Left ventricle myocardium inferior (tissue), 1 donor: Measurements from ENCODE around the gene TARS3. TPM values are rescaled to one million over a fixed set of nuclear protein-coding genes. Genes with fewer than 3 reads are reported as not detected.

Experiments
- DNase-seq: peaks from one replicate; pipeline ENCODE4 v3.0.0-alpha.2; 2020
- H3K27ac ChIP-seq: fragments of 200-600 bp; replicated peaks from 2 replicates; pipeline ENCODE4 v1.8.0; 2021
- H3K27me3 ChIP-seq: fragments of 200-600 bp; 2 replicates; pipeline ENCODE4 v1.8.0; 2021; ENCODE audit warnings: low read depth
- H3K36me3 ChIP-seq: fragments of 200-600 bp; 2 replicates; pipeline ENCODE4 v1.8.0; 2021
- H3K4me1 ChIP-seq: fragments of 200-600 bp; 2 replicates; pipeline ENCODE4 v1.8.0; 2021
- H3K4me3 ChIP-seq: fragments of 200-600 bp; 2 replicates; pipeline ENCODE4 v1.8.0; 2021; ENCODE audit warnings: mild to moderate bottlenecking, moderate library complexity
- H3K9me3 ChIP-seq: fragments of 200-600 bp; replicated peaks from 2 replicates; pipeline ENCODE4 v1.8.0; 2021
- intact Hi-C: fragments of 100-400 bp; cut with micrococcal nuclease; formaldehyde crosslinking; loops from one replicate; pipeline ENCODE4 v1.11.0; 2022
- total RNA-seq: library from RNA; stranded (reverse); fragmentation: NEBNext Ultra II Directional; extraction: Animal tissue kit (Norgen Biotek cat#: 25700); gene quantifications from one replicate; pipeline ENCODE4 v1.2.1, GENCODE V29; 2021
- TF ChIP-seq, protein P1 (sequence below): fragments of 200-600 bp; IDR thresholded peaks from 2 replicates; pipeline ENCODE4 v1.8.0; 2021; ENCODE audit warnings: antibody characterized with exemption, mild to moderate bottlenecking, borderline replicate concordance
- donor health status: DM: no; HTN: yes; CAD: no; lungs with severe emphysema.

TARS3 gene
- total RNA-seq, 1 donor from 2014 or later, result 36.2 TPM

DNA sequence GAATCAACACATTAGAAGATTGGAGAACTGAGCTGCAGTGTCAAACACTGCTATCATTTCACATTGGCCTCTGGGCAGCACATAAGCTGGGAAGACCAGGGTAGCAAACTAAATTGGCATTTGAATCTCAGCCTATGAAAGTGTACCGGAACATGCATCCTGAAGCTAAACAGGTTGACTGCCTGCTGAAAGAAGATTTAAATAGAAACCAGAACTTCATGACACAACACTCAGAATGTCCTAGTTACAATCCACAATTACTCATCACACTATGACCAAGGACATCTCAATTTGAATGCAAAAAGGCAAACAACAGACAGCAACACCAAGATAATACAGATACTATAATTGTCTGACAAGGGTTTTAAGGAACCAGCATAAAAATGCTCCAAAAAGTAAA, 98.3 kb downstream of the TARS3 start:
- H3K4me1 ChIP-seq, result peaks cover 16% of the 10 kb centered on the region
- no peaks in the 10 kb centered on the region for H3K36me3 ChIP-seq
- H3K27ac ChIP-seq, result peak overlapping the region; percentile 78
- intact Hi-C loops, result no loop called here
- TF ChIP-seq, protein P1, sequence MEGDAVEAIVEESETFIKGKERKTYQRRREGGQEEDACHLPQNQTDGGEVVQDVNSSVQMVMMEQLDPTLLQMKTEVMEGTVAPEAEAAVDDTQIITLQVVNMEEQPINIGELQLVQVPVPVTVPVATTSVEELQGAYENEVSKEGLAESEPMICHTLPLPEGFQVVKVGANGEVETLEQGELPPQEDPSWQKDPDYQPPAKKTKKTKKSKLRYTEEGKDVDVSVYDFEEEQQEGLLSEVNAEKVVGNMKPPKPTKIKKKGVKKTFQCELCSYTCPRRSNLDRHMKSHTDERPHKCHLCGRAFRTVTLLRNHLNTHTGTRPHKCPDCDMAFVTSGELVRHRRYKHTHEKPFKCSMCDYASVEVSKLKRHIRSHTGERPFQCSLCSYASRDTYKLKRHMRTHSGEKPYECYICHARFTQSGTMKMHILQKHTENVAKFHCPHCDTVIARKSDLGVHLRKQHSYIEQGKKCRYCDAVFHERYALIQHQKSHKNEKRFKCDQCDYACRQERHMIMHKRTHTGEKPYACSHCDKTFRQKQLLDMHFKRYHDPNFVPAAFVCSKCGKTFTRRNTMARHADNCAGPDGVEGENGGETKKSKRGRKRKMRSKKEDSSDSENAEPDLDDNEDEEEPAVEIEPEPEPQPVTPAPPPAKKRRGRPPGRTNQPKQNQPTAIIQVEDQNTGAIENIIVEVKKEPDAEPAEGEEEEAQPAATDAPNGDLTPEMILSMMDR, result no peak
- H3K27me3 ChIP-seq, result no peaks in the 10 kb centered on the region
- H3K4me3 ChIP-seq, result no peak overlapping the region
- H3K9me3 ChIP-seq, result peaks cover 7% of the 10 kb centered on the region
- no peak for DNase-seq

DNA sequence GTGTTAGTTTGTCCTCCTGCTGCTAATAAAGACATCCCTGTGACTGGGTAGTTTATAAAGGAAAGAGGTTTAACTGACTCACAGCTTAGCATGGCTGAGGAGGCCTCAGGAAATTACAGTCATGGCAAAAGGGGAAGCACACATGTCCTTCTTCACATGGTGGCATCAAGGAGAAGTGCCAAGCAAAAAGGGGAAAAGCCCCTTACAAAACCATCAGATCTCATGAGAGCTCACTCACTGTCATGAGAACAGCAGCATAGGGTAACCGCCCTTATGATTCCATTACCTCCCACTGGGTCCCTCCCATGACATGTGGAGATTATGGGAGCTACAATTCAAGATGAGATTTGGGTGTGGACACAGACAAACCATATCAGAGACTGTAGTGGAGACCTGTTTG, 99.1 kb downstream of the TARS3 start:
- peak overlapping the region; percentile 78 for H3K27ac ChIP-seq
- no peaks in the 10 kb centered on the region for H3K27me3 ChIP-seq
- TF ChIP-seq, protein P1, result no peak
- no peak overlapping the region for H3K4me3 ChIP-seq
- peaks cover 7% of the 10 kb centered on the region for H3K9me3 ChIP-seq
- intact Hi-C loops, result no loop called here
- H3K4me1 ChIP-seq, result peaks cover 24% of the 10 kb centered on the region
- no peak for DNase-seq
- H3K36me3 ChIP-seq, result no peaks in the 10 kb centered on the region

DNA sequence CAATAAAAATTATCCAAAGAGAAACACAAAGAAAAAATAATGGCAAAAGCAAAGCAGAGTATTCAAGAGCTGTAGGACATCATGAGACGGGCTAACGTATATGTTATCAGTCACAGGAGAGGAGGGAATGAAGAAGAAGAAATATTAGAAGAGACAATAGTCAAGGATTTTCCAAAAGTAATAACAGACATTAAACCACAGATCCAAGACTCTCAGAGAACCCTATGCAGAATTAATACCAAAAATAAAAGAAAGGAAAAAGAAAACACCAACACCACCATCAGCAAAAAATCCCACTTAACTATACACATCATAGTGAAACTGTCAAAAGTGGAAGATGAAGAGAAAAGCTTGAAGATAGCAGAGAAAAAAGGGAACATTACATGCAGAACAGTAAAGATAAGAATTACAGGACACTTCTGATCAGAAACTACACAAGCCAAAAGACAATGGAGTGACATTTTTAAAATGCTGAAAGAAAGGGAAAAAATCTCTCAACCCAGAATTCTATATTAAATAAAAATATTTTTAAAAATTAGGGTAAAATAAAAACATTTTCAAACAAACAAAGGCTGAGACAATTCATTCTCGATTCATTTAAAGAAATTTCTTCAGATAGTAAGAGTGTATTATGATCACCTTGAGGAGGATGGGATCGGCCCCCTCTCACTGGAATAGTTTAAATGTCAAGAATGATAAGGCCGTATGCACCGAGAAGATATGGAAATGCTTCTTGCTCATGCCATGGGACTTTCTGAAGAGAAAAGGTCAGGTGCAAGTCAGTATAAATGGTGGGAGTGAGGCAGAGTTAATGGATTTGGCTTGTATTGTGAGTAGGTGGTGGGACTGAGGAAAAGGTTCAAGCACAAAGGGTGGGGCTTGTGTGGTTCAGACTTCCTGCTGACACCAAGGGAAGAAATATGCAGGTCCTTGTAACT, 100.6 kb downstream of the TARS3 start:
- H3K4me3 ChIP-seq, result no peak overlapping the region
- no peak for DNase-seq
- H3K4me1 ChIP-seq, result peaks cover 36% of the 10 kb centered on the region
- TF ChIP-seq, protein P1, result no peak
- no peaks in the 10 kb centered on the region for H3K36me3 ChIP-seq
- H3K27me3 ChIP-seq, result no peaks in the 10 kb centered on the region
- no peak overlapping the region for H3K27ac ChIP-seq
- H3K9me3 ChIP-seq, result peaks cover 7% of the 10 kb centered on the region
- intact Hi-C loops, result no loop called here

DNA sequence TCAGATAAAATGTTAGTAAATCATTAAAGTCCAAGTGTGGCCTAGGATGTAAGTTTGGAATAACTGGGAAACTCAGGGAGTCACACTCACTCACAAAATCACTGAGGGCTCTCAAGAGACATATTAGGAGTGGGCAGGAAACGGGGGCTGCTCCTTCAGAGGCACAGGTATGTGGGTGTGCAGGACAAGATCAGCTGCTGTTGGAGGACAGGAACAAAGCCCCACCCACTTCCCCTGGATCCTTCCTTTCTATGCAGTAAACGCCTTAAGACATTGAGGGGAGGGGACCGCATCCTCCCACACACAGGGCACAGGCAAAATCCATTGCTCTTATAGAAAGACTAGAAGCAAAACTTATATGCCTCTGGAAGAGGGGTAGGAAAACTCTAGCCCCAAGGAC, 102.3 kb downstream of the TARS3 start:
- no peak overlapping the region for H3K4me3 ChIP-seq
- H3K4me1 ChIP-seq, result peaks cover 53% of the 10 kb centered on the region
- intact Hi-C loops, result no loop called here
- H3K36me3 ChIP-seq, result no peaks in the 10 kb centered on the region
- TF ChIP-seq, protein P1, result no peak
- H3K9me3 ChIP-seq, result peaks cover 7% of the 10 kb centered on the region
- H3K27me3 ChIP-seq, result no peaks in the 10 kb centered on the region
- H3K27ac ChIP-seq, result no peak overlapping the region
- no peak for DNase-seq

- peaks cover 7% of the 10 kb centered on the region for H3K9me3 ChIP-seq
- no peak overlapping the region for H3K27ac ChIP-seq
- TF ChIP-seq, protein P1, result no peak
- no peak overlapping the region for H3K4me3 ChIP-seq
- DNase-seq, result no peak
- H3K4me1 ChIP-seq, result peaks cover 63% of the 10 kb centered on the region
- intact Hi-C loops, result no loop called here
- H3K27me3 ChIP-seq, result no peaks in the 10 kb centered on the region
- H3K36me3 ChIP-seq, result no peaks in the 10 kb centered on the region
Observed at GRCh38 chr15:101620671-101621070, 103.6 kb downstream of the TARS3 start.
